Right ventricle myocardium superior (tissue), 1 donor: ENCODE data around the gene GNG12. TPM values are rescaled to one million over a fixed set of nuclear protein-coding genes. Genes with fewer than 3 reads are reported as not detected.
"Not testable (repeated sequence)": the region's sequence is repeated elsewhere in the genome, so short reads cannot be mapped to it uniquely, and the experiment has no call there.

Experiments
- ATAC-seq: fragments of 200-7000 bp; cut with Tn5 transposase; one replicate; pipeline ENCODE4 v1.9.1; 2020; ENCODE audit warnings: mild to moderate bottlenecking; ENCODE audit not compliant: poor library complexity
- DNase-seq: peaks from one replicate; pipeline ENCODE4 v3.0.0-alpha.2; 2020
- intact Hi-C: fragments of 100-400 bp; cut with DNase I; formaldehyde crosslinking; loops from one replicate; pipeline ENCODE4 v1.11.2; 2022
- total RNA-seq: library from RNA; stranded (reverse); fragmentation: NEBNext Ultra II Directional; extraction: Animal tissue kit (Norgen Biotek cat#: 25700); gene quantifications from one replicate; pipeline ENCODE4 v1.2.1, GENCODE V29; 2021
- donor health status: DM: no; HTN: yes; CAD: no; lungs with severe emphysema.

The GNG12 gene
- total RNA-seq, 1 donor from 2014 or later: 31.9 TPM

- DNase-seq: no peak
- no peak for ATAC-seq
- intact Hi-C loops: no loop called here
Measured at GRCh38 chr1:67659229-67659628, 174.0 kb downstream of the GNG12 start.

- ATAC-seq, DNase-seq, intact Hi-C loops: not testable (repeated sequence)
Measured at GRCh38 chr1:67657152-67657551, 176.1 kb downstream of the GNG12 start.

DNA sequence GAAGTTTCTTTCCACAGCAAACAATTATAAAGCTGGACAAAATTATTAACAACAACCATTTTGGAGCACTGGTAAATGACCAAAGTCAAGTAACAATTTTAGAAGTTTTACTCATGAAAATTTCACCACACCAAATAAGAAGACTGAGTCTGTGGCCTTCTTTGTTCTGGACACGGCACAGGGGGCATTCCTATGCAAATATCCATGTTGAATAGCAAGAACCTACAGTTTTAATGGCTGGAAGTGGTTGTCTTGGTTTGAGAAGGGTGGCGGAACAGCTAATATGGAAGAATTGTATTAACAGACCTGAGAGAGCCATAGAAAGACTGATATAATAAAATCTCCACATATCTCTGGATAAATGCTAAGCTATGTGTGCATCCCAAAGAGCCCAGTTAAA, 177.7 kb downstream of the GNG12 start:
- ATAC-seq: no peak
- DNase-seq: no peak
- intact Hi-C loops: no loop called here

DNA sequence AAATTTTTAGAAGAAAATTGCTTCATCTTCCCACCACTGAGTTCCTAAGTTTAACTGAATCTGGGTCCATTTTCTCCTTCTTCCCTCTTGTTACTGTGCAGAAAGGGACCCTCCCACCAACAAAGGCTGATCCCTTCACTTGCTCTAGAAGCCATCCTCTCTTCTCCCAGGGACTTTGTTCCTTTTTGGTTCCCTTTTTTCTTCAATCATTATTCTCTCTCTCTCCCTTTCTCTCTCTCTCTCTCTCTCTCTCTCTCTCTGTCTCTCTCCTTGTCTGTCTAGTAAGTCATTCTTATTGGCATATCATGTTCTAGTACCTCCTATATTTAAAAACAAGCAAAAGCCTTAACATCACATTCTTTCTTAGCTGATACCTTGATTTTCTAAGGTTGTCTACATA, 180.0 kb downstream of the GNG12 start:
- intact Hi-C loops: no loop called here
- no peak for ATAC-seq
- DNase-seq: no peak

- ATAC-seq (peak; percentile 38), DNase-seq (no peak)
- intact Hi-C loops: no loop called here
Measured at GRCh38 chr1:67652800-67653199, 180.5 kb downstream of the GNG12 start.

Other genes starting within 250 kb of the GNG12 start
- 48.1 TPM for gene GADD45A, start 148.3 kb downstream of the GNG12 start, total RNA-seq
- gene DIRAS3, start 217.2 kb upstream of the GNG12 start, total RNA-seq: 22.9 TPM